Measurements from ENCODE around the gene SLC12A2. TPM values are rescaled to one million over a fixed set of nuclear protein-coding genes. Genes with fewer than 3 reads are reported as not detected.

SLC12A2 gene
- total and polyA plus RNA-seq, 2 of the 4 experiments (the other 2 are of a cell fraction) = 5.6 to 30.3 TPM

DNA sequence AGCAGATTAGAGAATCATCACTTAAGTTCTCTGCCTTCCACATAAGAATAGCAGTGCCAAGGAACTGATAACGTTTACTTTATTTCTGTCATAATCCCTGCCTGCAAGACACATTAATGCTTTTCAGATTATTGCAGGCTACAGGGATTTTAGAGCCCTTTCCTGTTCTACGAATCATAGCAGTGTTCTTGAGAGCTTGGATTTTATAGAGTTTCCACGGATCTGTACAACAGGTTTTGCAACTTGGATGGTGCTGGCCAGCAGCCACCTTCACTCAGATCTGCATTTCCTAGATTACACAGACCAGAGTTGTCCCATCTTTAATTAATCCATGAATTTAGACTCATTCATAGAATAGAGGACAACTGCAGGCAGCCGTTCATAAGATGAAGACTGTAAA, 38.1 kb downstream of the SLC12A2 start:
- no peak overlapping the region for H3K23ac ChIP-seq (ENCODE audit: low read depth, low read length)
- H3K4me3 ChIP-seq (ENCODE audit: insufficient read depth, low read depth, low read length) = no peak overlapping the region
- no peak for ATAC-seq (ENCODE audit: low read depth)
- H2BK20ac ChIP-seq (ENCODE audit: low read depth, low read length) = no peak overlapping the region
- in situ Hi-C loops (cut with MboI; ENCODE audit: low sequenced_read_pairs) = no loop called here
- dilution Hi-C loops (cut with HindIII; ENCODE audit: low sequenced_read_pairs, unreplicated experiment) = no loop called here
- ChIA-PET CTCF (no interaction called here), POLR2A (ENCODE audit: unreplicated experiment) (no interaction called here)
- no peaks in the 10 kb centered on the region for H3K4me1 ChIP-seq (ENCODE audit: control insufficient read depth, insufficient read depth, low read length)
- no peak overlapping the region for H4K8ac ChIP-seq (ENCODE audit: low read depth in 2 of 2, low read length in 2 of 2)
- no peak for DNase-seq
- no peak overlapping the region for H3K27ac ChIP-seq (ENCODE audit: insufficient read depth, low read length)
- H4K91ac ChIP-seq (ENCODE audit: insufficient read depth, low read depth, low read length) = no peak overlapping the region
- H3K56ac ChIP-seq (ENCODE audit: extremely low read depth, insufficient read depth, low read length) = no peak overlapping the region
- no peak overlapping the region for H2BK15ac ChIP-seq (ENCODE audit: low read depth, low read length)
- no peaks in the 10 kb centered on the region for H3K36me3 ChIP-seq (ENCODE audit: control insufficient read depth, insufficient read depth, low read length)
- H3K14ac ChIP-seq (replicated peaks; ENCODE audit: low read depth, low read length) = no peak overlapping the region
- H3K4me2 ChIP-seq (ENCODE audit: low read depth, low read length) = no peak overlapping the region
- BruUV-seq (replicated peaks) = no TSS peak
- no peaks in the 10 kb centered on the region for H3K9me1 ChIP-seq (ENCODE audit: insufficient read depth, low read length)
- WGBS, 2 experiments (ENCODE audit: extremely low coverage in 2 of 2, insufficient read length in 1 of 2) = no CpG with 5 or more reads among the region's 4 CpGs
- H3K9ac ChIP-seq (ENCODE audit: low read depth, low read length) = no peak overlapping the region
- no peak overlapping the region for H3K4ac ChIP-seq (ENCODE audit: low read depth, low read length)
- no peak overlapping the region for H2BK5ac ChIP-seq (ENCODE audit: low read depth, low read length, poor library complexity, severe bottlenecking)
- no peak overlapping the region for H2AK5ac ChIP-seq (ENCODE audit: low read depth, low read length)
- H2AFZ ChIP-seq (replicated peaks; ENCODE audit: low read length, poor library complexity) = no peak overlapping the region
- no peak overlapping the region for H4K5ac ChIP-seq (ENCODE audit: low read depth, low read length)
- H3K27me3 ChIP-seq (ENCODE audit: control insufficient read depth, insufficient read depth, low read length) = no peaks in the 10 kb centered on the region
- no peak overlapping the region for H3K18ac ChIP-seq (ENCODE audit: low read depth, low read length)
- H2BK120ac ChIP-seq (ENCODE audit: low read depth, low read length) = no peak overlapping the region
- intact Hi-C loops (cut with micrococcal nuclease) = no loop called here
- H2AK9ac ChIP-seq (replicated peaks; ENCODE audit: low read depth, low read length, poor library complexity) = no peak overlapping the region
- H4K20me1 ChIP-seq (ENCODE audit: insufficient read depth, low read length) = no peaks in the 10 kb centered on the region
- H3K9me3 ChIP-seq (ENCODE audit: control insufficient read depth, insufficient read depth, low read length) = no peaks in the 10 kb centered on the region
- TF ChIP-seq, protein P1, sequence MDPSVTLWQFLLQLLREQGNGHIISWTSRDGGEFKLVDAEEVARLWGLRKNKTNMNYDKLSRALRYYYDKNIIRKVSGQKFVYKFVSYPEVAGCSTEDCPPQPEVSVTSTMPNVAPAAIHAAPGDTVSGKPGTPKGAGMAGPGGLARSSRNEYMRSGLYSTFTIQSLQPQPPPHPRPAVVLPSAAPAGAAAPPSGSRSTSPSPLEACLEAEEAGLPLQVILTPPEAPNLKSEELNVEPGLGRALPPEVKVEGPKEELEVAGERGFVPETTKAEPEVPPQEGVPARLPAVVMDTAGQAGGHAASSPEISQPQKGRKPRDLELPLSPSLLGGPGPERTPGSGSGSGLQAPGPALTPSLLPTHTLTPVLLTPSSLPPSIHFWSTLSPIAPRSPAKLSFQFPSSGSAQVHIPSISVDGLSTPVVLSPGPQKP (IDR thresholded peaks at IDR 0.05; ENCODE audit: borderline replicate concordance, low read depth, low read length) = no peak
- TF ChIP-seq MAZ (IDR thresholded peaks at IDR 0.05; ENCODE audit: borderline replicate concordance, low read depth, low read length) (no peak), MXI1 (IDR thresholded peaks at IDR 0.05; ENCODE audit: borderline replicate concordance, low read depth, low read length) (no peak), RAD21 (IDR thresholded peaks at IDR 0.05; ENCODE audit: low read length) (no peak), CEBPB (IDR thresholded peaks at IDR 0.05; ENCODE audit: low read depth, low read length) (no peak), BHLHE40 (IDR thresholded peaks at IDR 0.05; ENCODE audit: low read depth, low read length) (no peak), CHD1 (IDR thresholded peaks at IDR 0.05; ENCODE audit: low read depth, low read length) (no peak)
- TF ChIP-seq, protein P2, sequence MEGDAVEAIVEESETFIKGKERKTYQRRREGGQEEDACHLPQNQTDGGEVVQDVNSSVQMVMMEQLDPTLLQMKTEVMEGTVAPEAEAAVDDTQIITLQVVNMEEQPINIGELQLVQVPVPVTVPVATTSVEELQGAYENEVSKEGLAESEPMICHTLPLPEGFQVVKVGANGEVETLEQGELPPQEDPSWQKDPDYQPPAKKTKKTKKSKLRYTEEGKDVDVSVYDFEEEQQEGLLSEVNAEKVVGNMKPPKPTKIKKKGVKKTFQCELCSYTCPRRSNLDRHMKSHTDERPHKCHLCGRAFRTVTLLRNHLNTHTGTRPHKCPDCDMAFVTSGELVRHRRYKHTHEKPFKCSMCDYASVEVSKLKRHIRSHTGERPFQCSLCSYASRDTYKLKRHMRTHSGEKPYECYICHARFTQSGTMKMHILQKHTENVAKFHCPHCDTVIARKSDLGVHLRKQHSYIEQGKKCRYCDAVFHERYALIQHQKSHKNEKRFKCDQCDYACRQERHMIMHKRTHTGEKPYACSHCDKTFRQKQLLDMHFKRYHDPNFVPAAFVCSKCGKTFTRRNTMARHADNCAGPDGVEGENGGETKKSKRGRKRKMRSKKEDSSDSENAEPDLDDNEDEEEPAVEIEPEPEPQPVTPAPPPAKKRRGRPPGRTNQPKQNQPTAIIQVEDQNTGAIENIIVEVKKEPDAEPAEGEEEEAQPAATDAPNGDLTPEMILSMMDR (conservative IDR thresholded peaks at IDR 0.05; ENCODE audit: low read depth, low read length) = no peak
- H3K79me1 ChIP-seq (ENCODE audit: low read depth in 1 of 2, low read length in 2 of 2) = no peaks in the 10 kb centered on the region

Measured in IMR-90 (cell line).